IMR-90 (cell line): Measurements from ENCODE around the gene EFHC1. TPM values are rescaled to one million over a fixed set of nuclear protein-coding genes. Genes with fewer than 3 reads are reported as not detected.

Experiments
- ATAC-seq: fragments of 200-7000 bp; cut with Tn5 transposase; 2 replicates; pipeline ENCODE4 v1.9.1; 2020; ENCODE audit warnings: low read depth, mild to moderate bottlenecking, moderate library complexity
- BruUV-seq: library from RNA; stranded (reverse); fragments of 400-500 nt; replicated peaks from 2 replicates; lab custom pipeline; 2021; lab: Mats Ljungman, UMichigan
- CTCF ChIA-PET: fragments of 300-600 bp; formaldehyde crosslinking; extraction: SDS; loops from one replicate; lab custom pipeline; 2021; ENCODE audit warnings: antibody characterized with exemption; lab: Yijun Ruan, JAX
- POLR2A ChIA-PET: fragments of 300-600 bp; sonication (Branson Sonifier 250); formaldehyde crosslinking; loops from one replicate; lab custom pipeline; 2022; ENCODE audit warnings: antibody characterized with exemption; ENCODE audit not compliant: unreplicated experiment; lab: Charles Lee
- DNase-seq: peaks from one replicate; pipeline ENCODE4 v3.0.0; 2013
- H2AFZ ChIP-seq: replicated peaks from 2 replicates; pipeline ENCODE3; 2013; ENCODE audit warnings: low read length, mild to moderate bottlenecking; ENCODE audit not compliant: poor library complexity
- H2AK5ac ChIP-seq: 2 replicates; pipeline ENCODE4 v1.6.1; 2013; ENCODE audit warnings: low read depth, low read length, inconsistent platforms
- H2AK9ac ChIP-seq: replicated peaks from 2 replicates; pipeline ENCODE3; 2013; ENCODE audit warnings: mild to moderate bottlenecking, low read depth, low read length, moderate library complexity; ENCODE audit not compliant: poor library complexity
- H2BK120ac ChIP-seq: 2 replicates; pipeline ENCODE4 v1.6.1; 2013; ENCODE audit warnings: low read depth, low read length, inconsistent platforms
- H2BK15ac ChIP-seq: 3 replicates; pipeline ENCODE4 v1.6.1; 2013; ENCODE audit warnings: low read depth, low read length, inconsistent platforms
- H2BK20ac ChIP-seq: 2 replicates; pipeline ENCODE4 v1.6.1; 2013; ENCODE audit warnings: low read depth, mild to moderate bottlenecking, inconsistent platforms, low read length, moderate library complexity
- H2BK5ac ChIP-seq: 2 replicates; pipeline ENCODE4 v1.6.1; 2013; ENCODE audit warnings: mild to moderate bottlenecking, low read depth, low read length, inconsistent platforms; ENCODE audit not compliant: poor library complexity, severe bottlenecking
- H3K14ac ChIP-seq: replicated peaks from 2 replicates; pipeline ENCODE4 v1.6.1; 2013; ENCODE audit warnings: low read depth, low read length, inconsistent platforms
- H3K18ac ChIP-seq: 2 replicates; pipeline ENCODE4 v1.6.1; 2013; ENCODE audit warnings: low read depth, low read length, control low read depth
- H3K23ac ChIP-seq: 2 replicates; pipeline ENCODE4 v1.6.1; 2013; ENCODE audit warnings: low read depth, low read length, inconsistent platforms
- H3K27ac ChIP-seq: 2 replicates; pipeline ENCODE4 v1.5.1; 2013; ENCODE audit warnings: mild to moderate bottlenecking, control low read depth, low read length; ENCODE audit not compliant: insufficient read depth
- H3K27me3 ChIP-seq: 2 replicates; pipeline ENCODE4 v1.6.1; 2013; ENCODE audit warnings: low read length; ENCODE audit not compliant: control insufficient read depth, insufficient read depth
- H3K36me3 ChIP-seq: 2 replicates; pipeline ENCODE4 v1.6.1; 2013; ENCODE audit warnings: low read length, mixed read lengths; ENCODE audit not compliant: control insufficient read depth, insufficient read depth
- H3K4ac ChIP-seq: 2 replicates; pipeline ENCODE4 v1.6.1; 2013; ENCODE audit warnings: low read depth, low read length, inconsistent platforms
- H3K4me1 ChIP-seq: 2 replicates; pipeline ENCODE4 v1.6.1; 2013; ENCODE audit warnings: low read length, mixed read lengths; ENCODE audit not compliant: control insufficient read depth, insufficient read depth
- H3K4me2 ChIP-seq: 2 replicates; pipeline ENCODE4 v1.6.1; 2013; ENCODE audit warnings: low read depth, mild to moderate bottlenecking, control low read depth, low read length, moderate library complexity
- H3K4me3 ChIP-seq: 2 replicates; pipeline ENCODE4 v1.5.1; 2013; ENCODE audit warnings: low read depth, mild to moderate bottlenecking, control low read depth, low read length, moderate library complexity; ENCODE audit not compliant: insufficient read depth
- H3K56ac ChIP-seq: 2 replicates; pipeline ENCODE4 v1.6.1; 2013; ENCODE audit warnings: low read length, inconsistent platforms; ENCODE audit not compliant: insufficient read depth; ENCODE audit errors: extremely low read depth
- H3K79me1 ChIP-seq, 2 experiments: 2 replicates each; pipeline ENCODE4 v1.6.1; 2013; ENCODE audit warnings: low read length in 2 of 2, inconsistent platforms in 1 of 2, low read depth in 1 of 2
- H3K9ac ChIP-seq: 2 replicates; pipeline ENCODE4 v1.6.1; 2013; ENCODE audit warnings: low read depth, low read length, control low read depth
- H3K9me1 ChIP-seq: 2 replicates; pipeline ENCODE4 v1.6.1; 2013; ENCODE audit warnings: low read length, inconsistent platforms; ENCODE audit not compliant: insufficient read depth
- H3K9me3 ChIP-seq: 2 replicates; pipeline ENCODE4 v1.6.1; 2013; ENCODE audit warnings: low read length; ENCODE audit not compliant: control insufficient read depth, insufficient read depth
- H4K20me1 ChIP-seq: 2 replicates; pipeline ENCODE4 v1.6.1; 2013; ENCODE audit warnings: low read length, inconsistent platforms; ENCODE audit not compliant: insufficient read depth
- H4K5ac ChIP-seq: 2 replicates; pipeline ENCODE4 v1.6.1; 2013; ENCODE audit warnings: mild to moderate bottlenecking, low read depth, low read length, control low read depth
- H4K8ac ChIP-seq, 2 experiments: 2 replicates each; pipeline ENCODE4 v1.6.1; 2013; ENCODE audit warnings: low read depth in 2 of 2, low read length in 2 of 2, control low read depth in 1 of 2, inconsistent platforms in 1 of 2
- H4K91ac ChIP-seq: 2 replicates; pipeline ENCODE4 v1.6.1; 2013; ENCODE audit warnings: low read depth, low read length, inconsistent platforms; ENCODE audit not compliant: insufficient read depth
- CEBPB ChIP-seq: IDR thresholded peaks from 2 replicates; pipeline ENCODE4 v1.6.1; 2012; ENCODE audit warnings: low read depth, low read length, improper control_type of control experiment
- CHD1 ChIP-seq: IDR thresholded peaks from 2 replicates; pipeline ENCODE4 v1.6.1; 2012; ENCODE audit warnings: low read depth, low read length, improper control_type of control experiment
- CTCF ChIP-seq: conservative IDR thresholded peaks from 2 replicates; pipeline ENCODE4 v1.5.1; 2012; ENCODE audit warnings: mild to moderate bottlenecking, low read depth, low read length, improper control_type of control experiment
- MAFK ChIP-seq: IDR thresholded peaks from 2 replicates; pipeline ENCODE4 v1.6.1; 2012; ENCODE audit warnings: low read depth, low read length, improper control_type of control experiment
- MAZ ChIP-seq: IDR thresholded peaks from 2 replicates; pipeline ENCODE4 v1.6.1; 2012; ENCODE audit warnings: low read depth, mild to moderate bottlenecking, low read length, improper control_type of control experiment, moderate library complexity, borderline replicate concordance
- MXI1 ChIP-seq: IDR thresholded peaks from 2 replicates; pipeline ENCODE4 v1.6.1; 2012; ENCODE audit warnings: low read depth, mild to moderate bottlenecking, low read length, moderate library complexity, borderline replicate concordance
- NFE2L2 ChIP-seq: fragments of 150-350 bp; IDR thresholded peaks from 2 replicates; pipeline ENCODE4 v1.6.1; 2016; ENCODE audit warnings: low read depth, mild to moderate bottlenecking, low read length
- POLR2A ChIP-seq: IDR thresholded peaks from 2 replicates; pipeline ENCODE4 v1.6.1; 2012; ENCODE audit warnings: mild to moderate bottlenecking, low read depth, low read length
- RAD21 ChIP-seq: IDR thresholded peaks from 2 replicates; pipeline ENCODE4 v1.6.1; 2012; ENCODE audit warnings: low read length, improper control_type of control experiment
- RFX5 ChIP-seq: IDR thresholded peaks from 2 replicates; pipeline ENCODE4 v1.8.0; 2012; ENCODE audit warnings: low read depth, mild to moderate bottlenecking, low read length, moderate library complexity
- SMC3 ChIP-seq: fragments of 150-350 bp; IDR thresholded peaks from 2 replicates; pipeline ENCODE4 v1.6.1; 2016; ENCODE audit warnings: low read depth, mild to moderate bottlenecking, antibody characterized with exemption, low read length, moderate library complexity
- USF2 ChIP-seq: fragments of 150-350 bp; IDR thresholded peaks from 2 replicates; pipeline ENCODE4 v1.6.1; 2017; ENCODE audit warnings: mild to moderate bottlenecking, antibody characterized with exemption, low read length, low read depth
- WGBS, 2 experiments: methylation state at CpG; one replicate each; pipeline versions ENCODE4 v1.1.5 to v1.1.7; 2013; ENCODE audit warnings: missing lambda C conversion rate in 2 of 2; ENCODE audit not compliant: insufficient read length in 1 of 2; ENCODE audit errors: extremely low coverage in 2 of 2; 5-methylcytosine and 5-hydroxymethylcytosine counted together
- dilution Hi-C: fragments of 300-500 bp; cut with HindIII; formaldehyde crosslinking; loops from one replicate; pipeline ENCODE4 v1.14.3; 2018; ENCODE audit warnings: low sequenced_read_pairs; ENCODE audit not compliant: unreplicated experiment
- in situ Hi-C: fragments of 300-500 bp; cut with MboI; formaldehyde crosslinking; loops from 3 replicates; pipeline ENCODE4 v1.14.3; 2019; ENCODE audit warnings: low sequenced_read_pairs, inconsistent platforms, mixed read lengths
- intact Hi-C: fragments of 100-400 bp; cut with micrococcal nuclease; formaldehyde crosslinking; loops from 2 replicates; pipeline ENCODE4 v1.10.0; 2022
- polyA plus RNA-seq, 3 experiments: library from polyadenylated mRNA; depleted of rRNA; stranded (reverse); fragments of >200 nt; gene quantifications; 2 replicates each; pipeline ENCODE4 v1.2.3, GENCODE V29; 2012; ENCODE audit warnings: low replicate concordance in 1 of 3
- total RNA-seq: library from RNA; depleted of rRNA; stranded (reverse); fragments of >200 nt; gene quantifications from 2 replicates; pipeline ENCODE4 v1.2.3, GENCODE V29; 2012

EFHC1 gene
- total and polyA plus RNA-seq, 2 of the 4 experiments (the other 2 are of a cell fraction) = 14.0 to 23.0 TPM

- TF ChIP-seq USF2 (no peak; the same call in 1 of the 2 replicates), MAFK (no peak)
Observed at GRCh38 chr6:52551483-52552277, 131.5 kb downstream of the EFHC1 start (continued).

- peak overlapping the region; percentile 92 for H3K27ac ChIP-seq
- peak overlapping the region; percentile 83 for H2AFZ ChIP-seq
- DNase-seq = no peak
- peak overlapping the region; percentile 95 for H2AK9ac ChIP-seq
- ChIA-PET CTCF (interaction anchor here (0.6 kb wide), 1 partner anchor 10 kb away, joined by 3 read pairs; no protein-coding TSS in a partner anchor), POLR2A (no interaction called here)
- H3K9ac ChIP-seq = peak overlapping the region; percentile 53
- peak overlapping the region; percentile 94 for H2BK20ac ChIP-seq
- H3K4me3 ChIP-seq = no peak overlapping the region
- WGBS, 2 experiments = no CpG with 5 or more reads among the region's 6 CpGs
- peak overlapping the region; percentile 92 for H3K18ac ChIP-seq
- H4K20me1 ChIP-seq = peaks cover 35% of the 10 kb centered on the region
- peak overlapping the region; percentile 90 for H2BK15ac ChIP-seq
- ATAC-seq = no peak
- no peaks in the 10 kb centered on the region for H3K27me3 ChIP-seq
- H4K5ac ChIP-seq = peak overlapping the region; percentile 90
- H3K36me3 ChIP-seq = peaks cover 6% of the 10 kb centered on the region; the same call in 1 of the 2 replicates
- peak overlapping the region; percentile 96 for H2BK5ac ChIP-seq
- H3K4me1 ChIP-seq = peaks cover 57% of the 10 kb centered on the region
- no TSS peak for BruUV-seq
- H2BK120ac ChIP-seq = peak overlapping the region; percentile 91
- peaks cover 48% of the 10 kb centered on the region for H3K9me1 ChIP-seq
- H3K4me2 ChIP-seq = peak overlapping the region; percentile 32
- H3K23ac ChIP-seq = peak overlapping the region; percentile 86
- no peaks in the 10 kb centered on the region for H3K9me3 ChIP-seq
- H2AK5ac ChIP-seq = peak overlapping the region; percentile 97
- H3K4ac ChIP-seq = peak overlapping the region; percentile 98
- peak overlapping the region; percentile 82 for H3K56ac ChIP-seq
- peak overlapping the region; percentile 63 to 94; a peak in 3 of 4 replicates for H4K8ac ChIP-seq
- H3K14ac ChIP-seq = peak overlapping the region; percentile 89
- H4K91ac ChIP-seq = peak overlapping the region; percentile 93
- dilution Hi-C loops (no loop called here), in situ Hi-C loops (no loop called here), intact Hi-C loops (loop anchor here (1.0 kb wide), 1 partner anchor 35 kb away; no protein-coding TSS in a partner anchor)
- peaks cover 15 to 85% of the 10 kb centered on the region in 2 experiments; a peak in 3 of 4 replicates for H3K79me1 ChIP-seq
- TF ChIP-seq MAZ (no peak), RFX5 (no peak), RAD21 (no peak), USF2 (no peak), CEBPB (no peak), POLR2A (no peak), SMC3 (no peak), CTCF (no peak), MXI1 (no peak), MAFK (no peak), NFE2L2 (no peak), CHD1 (no peak)
Observed at GRCh38 chr6:52552278-52552643, 132.1 kb downstream of the EFHC1 start.
